Measurements from ENCODE around the gene ARL3.
"Not testable (repeated sequence)": the region's sequence is repeated elsewhere in the genome, so short reads cannot be mapped to it uniquely, and the experiment has no call there.

- not testable (repeated sequence) for TF ChIP-seq EZH2 (IDR thresholded peaks at IDR 0.05; ENCODE audit: insufficient read depth, low read length); CTCF (IDR thresholded peaks at IDR 0.05; ENCODE audit: insufficient read depth, low read depth, low read length)
Measured at GRCh38 chr10:102758933-102759262, 44.7 kb upstream of the ARL3 start.

All from astrocyte (in vitro differentiated cells and primary cell).